Measurements from ENCODE around the gene ZSWIM9.

The ZSWIM9 gene

GRCh38 chr19:48169939-48170803, at the start of gene ZSWIM9, which contains the start of gene LIG1:
TSS of gene ZSWIM9 (plus strand) at chr19:48170680. CDS start at chr19:48171803, 1,123 bp downstream.
TSS of gene LIG1 (minus strand) at chr19:48170344. CDS start at chr19:48165566, 4,778 bp downstream.
- Histone ChIP-seq H3K4me3 (ENCODE audit: low read length) (peak within 1 kb of the TSS; percentile 86), H3K4me1 (ENCODE audit: control insufficient read depth, insufficient read depth, low read length) (peaks cover 13% of the 10 kb centered on the region), H3K9ac (ENCODE audit: low read length) (peak within 1 kb of the TSS; percentile 95), H3K27me3 (replicated peaks; ENCODE audit: control insufficient read depth, insufficient read depth, low read length) (no peaks in the 10 kb centered on the region), H3K9me3 (ENCODE audit: control insufficient read depth, low read length) (no peaks in the 10 kb centered on the region), H3K36me3 (ENCODE audit: control insufficient read depth, insufficient read depth, low read length, severe bottlenecking) (peaks cover 7% of the 10 kb centered on the region)
- DNase-seq (ENCODE audit: low read depth), result peak; percentile 97

DNA sequence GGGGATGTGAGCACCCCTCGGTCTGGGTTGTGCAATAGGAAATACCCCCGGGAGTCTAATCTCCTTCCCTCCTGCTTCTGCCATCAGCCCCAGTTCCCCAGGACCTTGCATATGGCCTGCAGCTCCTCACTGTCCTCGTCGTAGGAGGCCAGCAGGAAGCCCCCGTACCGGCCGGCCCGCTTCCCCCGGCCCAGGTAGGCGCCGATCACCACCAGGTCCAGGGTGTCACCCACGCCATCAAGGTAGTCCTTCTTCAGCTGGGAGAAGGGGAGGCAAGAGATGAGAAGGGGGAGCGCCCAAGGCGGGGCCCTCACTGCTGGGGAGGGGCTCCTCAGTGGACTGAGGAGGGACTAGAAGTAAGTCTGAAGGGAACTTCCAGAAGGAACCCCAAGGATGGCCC, 49.4 kb upstream of the ZSWIM9 start:
- Histone ChIP-seq H3K4me1 (ENCODE audit: control insufficient read depth, insufficient read depth, low read length) (no peaks in the 10 kb centered on the region), H3K9ac (ENCODE audit: low read length) (no peak overlapping the region), H3K9me3 (ENCODE audit: control insufficient read depth, low read length) (no peaks in the 10 kb centered on the region), H3K36me3 (ENCODE audit: control insufficient read depth, insufficient read depth, low read length, severe bottlenecking) (no peaks in the 10 kb centered on the region), H3K27me3 (replicated peaks; ENCODE audit: control insufficient read depth, insufficient read depth, low read length) (no peaks in the 10 kb centered on the region), H3K4me3 (ENCODE audit: low read length) (no peak overlapping the region)
- DNase-seq (ENCODE audit: low read depth), result no peak

- Histone ChIP-seq H3K27me3 (replicated peaks; ENCODE audit: control insufficient read depth, insufficient read depth, low read length) (no peaks in the 10 kb centered on the region), H3K4me1 (ENCODE audit: control insufficient read depth, insufficient read depth, low read length) (no peaks in the 10 kb centered on the region), H3K9me3 (ENCODE audit: control insufficient read depth, low read length) (no peaks in the 10 kb centered on the region), H3K36me3 (ENCODE audit: control insufficient read depth, insufficient read depth, low read length, severe bottlenecking) (no peaks in the 10 kb centered on the region), H3K4me3 (ENCODE audit: low read length) (no peak overlapping the region), H3K9ac (ENCODE audit: low read length) (no peak overlapping the region)
- no peak for DNase-seq (ENCODE audit: low read depth)
Measured at GRCh38 chr19:48121909-48122371, 48.5 kb upstream of the ZSWIM9 start.

DNA sequence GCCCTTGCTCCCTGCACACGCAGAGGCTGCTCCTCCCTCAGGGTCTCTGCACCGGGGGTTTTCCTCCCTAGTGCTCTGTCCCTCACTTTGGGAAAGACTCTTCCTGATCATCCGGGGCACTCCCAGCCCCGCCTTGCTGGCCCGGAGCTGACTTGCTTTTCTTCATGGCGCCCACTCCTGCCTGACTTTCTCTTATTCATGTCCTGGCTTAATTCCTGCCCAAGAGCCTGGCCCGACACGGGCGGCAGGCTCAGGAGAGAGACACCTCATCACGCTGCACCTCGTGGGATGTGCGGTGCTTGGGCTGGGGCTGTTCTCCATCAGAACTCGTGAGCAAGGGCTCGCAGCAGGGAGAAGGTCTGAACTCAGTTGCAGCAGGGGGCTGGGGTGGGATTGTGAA, 48.1 kb upstream of the ZSWIM9 start:
- Histone ChIP-seq H3K36me3 (ENCODE audit: control insufficient read depth, insufficient read depth, low read length, severe bottlenecking) (no peaks in the 10 kb centered on the region), H3K4me1 (ENCODE audit: control insufficient read depth, insufficient read depth, low read length) (no peaks in the 10 kb centered on the region), H3K9ac (ENCODE audit: low read length) (no peak overlapping the region), H3K9me3 (ENCODE audit: control insufficient read depth, low read length) (no peaks in the 10 kb centered on the region), H3K4me3 (ENCODE audit: low read length) (no peak overlapping the region), H3K27me3 (replicated peaks; ENCODE audit: control insufficient read depth, insufficient read depth, low read length) (no peaks in the 10 kb centered on the region)
- no peak for DNase-seq (ENCODE audit: low read depth)

DNA sequence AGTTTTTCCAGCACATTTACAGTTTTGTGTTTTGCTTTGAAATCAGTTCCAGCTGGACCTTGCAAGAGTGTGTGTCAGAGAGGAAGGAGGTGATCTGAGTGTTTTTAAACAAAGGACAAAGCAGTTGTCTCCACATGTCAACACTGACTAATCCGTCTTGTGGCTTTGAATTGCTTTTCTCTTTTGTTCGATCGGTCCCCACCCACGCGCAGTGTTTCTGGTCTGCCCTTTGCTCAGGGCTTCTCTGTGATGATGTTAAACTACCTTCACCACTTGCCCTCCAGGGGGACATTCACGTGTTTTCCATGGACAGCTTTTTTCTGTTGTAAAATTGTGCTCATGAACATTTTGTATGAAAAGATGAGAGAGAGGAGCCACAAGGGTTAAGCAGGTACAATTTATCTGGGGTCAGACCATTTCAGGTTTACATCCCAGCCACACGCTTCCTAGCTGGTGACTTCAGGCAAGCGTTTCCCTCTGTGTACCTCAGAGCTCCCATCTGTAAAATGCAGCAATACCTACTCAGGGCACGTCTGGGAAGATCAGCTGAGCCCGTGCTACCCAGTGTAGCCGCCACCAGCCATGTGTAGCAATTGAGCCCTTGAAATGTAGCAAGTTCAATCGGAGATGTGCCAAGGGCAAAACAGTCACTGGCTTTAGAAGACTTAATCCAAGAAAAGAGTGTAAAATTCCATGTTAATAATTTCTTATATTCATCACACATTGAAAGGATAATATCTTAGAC, 46.4 kb upstream of the ZSWIM9 start:
- H3K4me3 ChIP-seq (ENCODE audit: low read length), result no peak overlapping the region
- no peaks in the 10 kb centered on the region for H3K9me3 ChIP-seq (ENCODE audit: control insufficient read depth, low read length)
- H3K9ac ChIP-seq (ENCODE audit: low read length), result no peak overlapping the region
- H3K27me3 ChIP-seq (replicated peaks; ENCODE audit: control insufficient read depth, insufficient read depth, low read length), result no peaks in the 10 kb centered on the region
- no peaks in the 10 kb centered on the region for H3K4me1 ChIP-seq (ENCODE audit: control insufficient read depth, insufficient read depth, low read length)
- H3K36me3 ChIP-seq (ENCODE audit: control insufficient read depth, insufficient read depth, low read length, severe bottlenecking), result no peaks in the 10 kb centered on the region
- peak; percentile 34 for DNase-seq (ENCODE audit: low read depth)

GRCh38 chr19:48127561-48127960, 42.9 kb upstream of the ZSWIM9 start:
- H3K27me3 ChIP-seq (replicated peaks; ENCODE audit: control insufficient read depth, insufficient read depth, low read length), result no peaks in the 10 kb centered on the region
- H3K9ac ChIP-seq (ENCODE audit: low read length), result no peak overlapping the region
- H3K36me3 ChIP-seq (ENCODE audit: control insufficient read depth, insufficient read depth, low read length, severe bottlenecking), result no peaks in the 10 kb centered on the region
- H3K9me3 ChIP-seq (ENCODE audit: control insufficient read depth, low read length), result no peaks in the 10 kb centered on the region
- no peak overlapping the region for H3K4me3 ChIP-seq (ENCODE audit: low read length)
- H3K4me1 ChIP-seq (ENCODE audit: control insufficient read depth, insufficient read depth, low read length), result no peaks in the 10 kb centered on the region
- DNase-seq (ENCODE audit: low read depth), result no peak

GRCh38 chr19:48133094-48133493, 37.4 kb upstream of the ZSWIM9 start:
- Histone ChIP-seq H3K4me3 (ENCODE audit: low read length) (no peak overlapping the region), H3K27me3 (replicated peaks; ENCODE audit: control insufficient read depth, insufficient read depth, low read length) (no peaks in the 10 kb centered on the region), H3K9ac (ENCODE audit: low read length) (no peak overlapping the region), H3K4me1 (ENCODE audit: control insufficient read depth, insufficient read depth, low read length) (no peaks in the 10 kb centered on the region), H3K36me3 (ENCODE audit: control insufficient read depth, insufficient read depth, low read length, severe bottlenecking) (no peaks in the 10 kb centered on the region), H3K9me3 (ENCODE audit: control insufficient read depth, low read length) (no peaks in the 10 kb centered on the region)
- no peak for DNase-seq (ENCODE audit: low read depth)

DNA sequence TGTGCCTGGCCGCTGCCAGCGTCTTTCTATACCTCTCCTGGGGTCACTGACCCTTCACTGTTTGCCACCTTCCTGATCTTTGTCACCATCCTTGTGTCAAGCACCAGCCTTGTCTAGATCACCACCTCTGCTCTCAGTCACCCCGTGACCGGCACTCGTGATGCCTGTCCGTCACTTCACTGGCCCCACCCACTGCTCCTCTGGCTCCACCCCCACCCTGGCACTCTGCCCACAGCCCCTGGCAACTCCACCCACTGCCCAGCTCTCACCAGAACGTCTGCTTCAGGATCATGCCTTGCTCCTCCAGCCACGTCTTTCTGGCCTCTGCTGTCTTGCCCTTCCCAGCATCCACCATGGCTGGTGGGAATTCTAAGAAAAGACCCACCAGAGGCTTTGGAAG, 35.1 kb upstream of the ZSWIM9 start:
- Histone ChIP-seq H3K4me3 (ENCODE audit: low read length) (no peak overlapping the region), H3K9me3 (ENCODE audit: control insufficient read depth, low read length) (no peaks in the 10 kb centered on the region), H3K4me1 (ENCODE audit: control insufficient read depth, insufficient read depth, low read length) (no peaks in the 10 kb centered on the region), H3K27me3 (replicated peaks; ENCODE audit: control insufficient read depth, insufficient read depth, low read length) (no peaks in the 10 kb centered on the region), H3K9ac (ENCODE audit: low read length) (no peak overlapping the region), H3K36me3 (ENCODE audit: control insufficient read depth, insufficient read depth, low read length, severe bottlenecking) (peaks cover 3% of the 10 kb centered on the region)
- no peak for DNase-seq (ENCODE audit: low read depth)

DNA sequence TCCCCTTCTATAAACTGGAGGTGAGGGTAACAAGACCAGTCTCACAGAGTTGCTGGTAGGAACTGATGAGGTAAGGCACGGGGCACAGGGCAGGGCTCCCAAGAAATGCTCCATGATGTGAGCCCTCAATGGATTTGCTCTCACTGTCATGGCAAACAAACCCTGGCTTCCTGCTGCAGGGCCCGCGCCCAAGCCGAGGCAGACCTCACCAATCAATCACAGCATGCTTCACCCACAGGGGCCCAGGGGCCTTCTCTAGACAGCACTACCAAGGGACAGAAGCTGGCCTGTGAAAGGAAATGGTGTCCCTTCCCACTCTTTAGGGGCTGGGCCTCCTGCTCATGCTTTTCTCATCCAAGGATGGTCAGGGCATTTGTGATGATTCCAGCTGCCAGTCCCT, 33.9 kb upstream of the ZSWIM9 start:
- DNase-seq (ENCODE audit: low read depth), result no peak
- H3K9me3 ChIP-seq (ENCODE audit: control insufficient read depth, low read length), result no peaks in the 10 kb centered on the region
- no peak overlapping the region for H3K4me3 ChIP-seq (ENCODE audit: low read length)
- no peak overlapping the region for H3K9ac ChIP-seq (ENCODE audit: low read length)
- no peaks in the 10 kb centered on the region for H3K27me3 ChIP-seq (replicated peaks; ENCODE audit: control insufficient read depth, insufficient read depth, low read length)
- H3K4me1 ChIP-seq (ENCODE audit: control insufficient read depth, insufficient read depth, low read length), result no peaks in the 10 kb centered on the region
- H3K36me3 ChIP-seq (ENCODE audit: control insufficient read depth, insufficient read depth, low read length, severe bottlenecking), result peaks cover 3% of the 10 kb centered on the region

DNA sequence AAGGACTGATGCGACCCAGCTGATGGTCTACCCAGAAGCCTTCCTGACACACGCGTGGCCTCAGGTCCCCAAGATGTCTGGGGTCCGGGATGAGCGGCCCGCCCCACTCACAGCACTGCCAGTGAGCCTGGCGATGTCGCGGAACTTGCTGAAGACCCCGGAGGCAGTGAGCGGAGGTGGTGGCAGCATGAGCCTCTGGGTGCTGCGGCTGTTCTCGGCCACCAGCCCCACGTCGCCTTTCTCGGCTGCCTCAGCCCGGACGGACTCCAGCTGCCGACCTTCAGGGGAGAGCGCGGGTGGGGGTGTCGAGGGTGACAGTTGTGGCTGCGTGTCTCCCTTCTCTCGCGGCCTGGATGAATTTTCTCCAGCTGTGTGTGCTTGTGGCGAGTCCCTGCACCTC, 33.1 kb upstream of the ZSWIM9 start:
- no peaks in the 10 kb centered on the region for H3K4me1 ChIP-seq (ENCODE audit: control insufficient read depth, insufficient read depth, low read length)
- no peak for DNase-seq (ENCODE audit: low read depth)
- H3K36me3 ChIP-seq (ENCODE audit: control insufficient read depth, insufficient read depth, low read length, severe bottlenecking), result peaks cover 3% of the 10 kb centered on the region
- H3K9ac ChIP-seq (ENCODE audit: low read length), result no peak overlapping the region
- no peaks in the 10 kb centered on the region for H3K27me3 ChIP-seq (replicated peaks; ENCODE audit: control insufficient read depth, insufficient read depth, low read length)
- H3K9me3 ChIP-seq (ENCODE audit: control insufficient read depth, low read length), result no peaks in the 10 kb centered on the region
- no peak overlapping the region for H3K4me3 ChIP-seq (ENCODE audit: low read length)

DNA sequence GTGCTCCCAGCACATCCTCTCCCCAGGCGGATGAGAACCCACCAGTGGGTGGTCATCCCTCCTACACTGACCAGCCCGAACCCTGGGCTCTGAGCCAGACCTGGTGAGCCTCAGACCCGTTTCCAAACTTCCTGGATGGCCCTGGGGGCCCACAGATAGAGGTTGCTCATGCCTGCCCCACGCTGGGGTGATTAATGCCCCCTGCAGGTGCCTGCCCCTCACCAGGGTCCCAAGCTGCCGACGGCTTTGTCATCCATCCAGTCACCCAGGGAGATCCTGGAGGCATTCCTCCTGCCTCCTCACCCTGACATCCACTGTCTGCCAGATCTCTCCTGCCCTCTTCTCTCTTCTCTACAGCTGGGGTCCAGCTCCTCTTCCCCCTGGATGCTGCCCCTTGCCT, 31.4 kb upstream of the ZSWIM9 start:
- no peak for DNase-seq (ENCODE audit: low read depth)
- Histone ChIP-seq H3K36me3 (ENCODE audit: control insufficient read depth, insufficient read depth, low read length, severe bottlenecking) (peaks cover 3% of the 10 kb centered on the region), H3K4me3 (ENCODE audit: low read length) (no peak overlapping the region)

More for the DNA sequence above, 31.4 kb upstream of the ZSWIM9 start:
- Histone ChIP-seq H3K9me3 (ENCODE audit: control insufficient read depth, low read length) (no peaks in the 10 kb centered on the region), H3K9ac (ENCODE audit: low read length) (no peak overlapping the region), H3K4me1 (ENCODE audit: control insufficient read depth, insufficient read depth, low read length) (no peaks in the 10 kb centered on the region), H3K27me3 (replicated peaks; ENCODE audit: control insufficient read depth, insufficient read depth, low read length) (no peaks in the 10 kb centered on the region)
